HepG2 (cell line): ENCODE results near the gene NXPH4. TPM values are rescaled to one million over a fixed set of nuclear protein-coding genes. Genes with fewer than 3 reads are reported as not detected.

Experiments used
- ATAC-seq: fragments of 200-7000 bp; cut with Tn5 transposase; 3 replicates; pipeline ENCODE4 v1.9.1; 2020; ENCODE audit warnings: mild to moderate bottlenecking, moderate library complexity
- BruUV-seq: library from RNA; stranded (reverse); fragments of 400-500 nt; replicated peaks from 2 replicates; lab custom pipeline; 2021; lab: Mats Ljungman, UMichigan
- CTCF ChIA-PET: fragments of 300-600 bp; formaldehyde crosslinking; extraction: SDS; loops from one replicate; lab custom pipeline; 2021; ENCODE audit warnings: low total read pairs, inconsistent platforms, low intra/inter-chr PET ratio; lab: Yijun Ruan, JAX
- POLR2A ChIA-PET: fragments of 350-600 bp; sonication (Branson Sonifier 250); formaldehyde crosslinking; loops from one replicate; lab custom pipeline; 2020; ENCODE audit warnings: antibody characterized with exemption, inconsistent platforms; lab: Yijun Ruan, JAX
- DNase-seq: peaks from one replicate; pipeline ENCODE4 v3.0.0-alpha.2; 2015; ENCODE audit warnings: low spot score
- FAIRE-seq: peaks from 3 replicates; lab custom pipeline; 2011; peaks lifted over from hg19 to GRCh38; lab: Jason Lieb, UNC
- H2AFZ ChIP-seq: one replicate; pipeline ENCODE4 v1.6.1; 2011; ENCODE audit warnings: low read length, inconsistent platforms
- H3K27ac ChIP-seq: fragments of 300-600 bp; 3 replicates; pipeline ENCODE4 v1.8.0; 2011; ENCODE audit warnings: mixed run types, mild to moderate bottlenecking, mixed read lengths, low read length, inconsistent platforms; ENCODE audit not compliant: insufficient read depth; ENCODE audit errors: extremely low read length
- H3K27me3 ChIP-seq, 2 experiments: fragments of 200-600 bp in 1 of 2; 2 replicates in 1 of 2; 3 replicates in 1 of 2; pipeline versions ENCODE4 v1.6.0 to v1.8.0; 2011; ENCODE audit warnings: low read length in 2 of 2, mild to moderate bottlenecking in 2 of 2, moderate library complexity in 2 of 2, inconsistent platforms in 1 of 2; ENCODE audit not compliant: insufficient read depth in 2 of 2, control insufficient read depth in 1 of 2
- H3K36me3 ChIP-seq, 2 experiments: fragments of 200-600 bp in 1 of 2; replicated peaks in 1 of 2; 2 replicates in 1 of 2; 3 replicates in 1 of 2; pipeline versions ENCODE4 v1.5.1 to v1.8.0; 2011; ENCODE audit warnings: low read length in 2 of 2, inconsistent platforms in 1 of 2; ENCODE audit not compliant: insufficient read depth in 2 of 2, control insufficient read depth in 1 of 2
- H3K4me1 ChIP-seq: 2 replicates; pipeline ENCODE4 v1.5.1; 2012; ENCODE audit warnings: low read length, inconsistent platforms; ENCODE audit not compliant: insufficient read depth
- H3K4me2 ChIP-seq: 2 replicates; pipeline ENCODE4 v1.6.0; 2011; ENCODE audit warnings: low read depth, low read length, inconsistent platforms
- H3K4me3 ChIP-seq, 3 experiments: fragments of 200-600 bp in 1 of 3; sonication (generic), shearing (Covaris generic) in 1 of 3; replicated peaks in 1 of 3; 2 replicates each; pipeline ENCODE4 v1.5.1; 2011 to 2016; ENCODE audit warnings: low read length in 3 of 3, inconsistent platforms in 2 of 3, low read depth in 2 of 3, mild to moderate bottlenecking in 2 of 3, control low read depth in 1 of 3, mixed read lengths in 1 of 3; ENCODE audit not compliant: insufficient read depth in 1 of 3
- H3K79me2 ChIP-seq: one replicate; pipeline ENCODE4 v1.6.1; 2011; ENCODE audit warnings: low read length, inconsistent platforms; ENCODE audit not compliant: insufficient read depth
- H3K9ac ChIP-seq: 2 replicates; pipeline ENCODE4 v1.6.0; 2011; ENCODE audit warnings: mild to moderate bottlenecking, low read depth, low read length, inconsistent platforms; ENCODE audit not compliant: insufficient read depth
- H3K9me3 ChIP-seq: 2 replicates; pipeline ENCODE4 v1.5.1; 2012; ENCODE audit warnings: mild to moderate bottlenecking, low read length
- H4K20me1 ChIP-seq: 2 replicates; pipeline ENCODE4 v1.6.0; 2011; ENCODE audit warnings: inconsistent platforms, mild to moderate bottlenecking, low read length, moderate library complexity; ENCODE audit not compliant: insufficient read depth
- CBX1 ChIP-seq: IDR thresholded peaks from one replicate; pipeline ENCODE4 v1.6.1; 2016; ENCODE audit warnings: antibody characterized with exemption, low read depth
- NFIB ChIP-seq: sonication (generic); formaldehyde crosslinking; IDR thresholded peaks from 2 replicates; pipeline ENCODE4 v1.9.0; 2021; ENCODE audit warnings: missing genetic modification reagents, mild to moderate bottlenecking, borderline replicate concordance
- NFKB2 ChIP-seq: sonication (generic); formaldehyde crosslinking; IDR thresholded peaks from 2 replicates; pipeline ENCODE4 v1.4.0; 2020; ENCODE audit warnings: missing genetic modification reagents, borderline replicate concordance
- POLR2A ChIP-seq, 2 experiments: IDR thresholded peaks; 2 replicates each; pipeline ENCODE4 v1.6.1; 2011; ENCODE audit warnings: low read depth in 2 of 2, low read length in 2 of 2, mild to moderate bottlenecking in 1 of 2, moderate library complexity in 1 of 2; ENCODE audit not compliant: insufficient read depth in 1 of 2
- RBFOX2 ChIP-seq: fragments of 200-400 bp; formaldehyde crosslinking; IDR thresholded peaks from 2 replicates; pipeline ENCODE4 v1.6.1; 2017; ENCODE audit warnings: low read depth, mild to moderate bottlenecking, low read length
- SMC3 ChIP-seq: IDR thresholded peaks from 2 replicates; pipeline ENCODE4 v1.6.1; 2011; ENCODE audit warnings: low read length, improper control_type of control experiment
- ZMYM4 ChIP-seq: sonication (generic); formaldehyde crosslinking; IDR thresholded peaks from 2 replicates; pipeline ENCODE4 v1.8.1; 2023; ENCODE audit warnings: mild to moderate bottlenecking, missing genetic modification reagents
- ZNF432 ChIP-seq: sonication (generic); formaldehyde crosslinking; IDR thresholded peaks from 2 replicates; pipeline ENCODE4 v1.5.0; 2020; ENCODE audit warnings: missing genetic modification reagents, mild to moderate bottlenecking, borderline replicate concordance
- WGBS: methylation state at CpG from one replicate; pipeline ENCODE4 v1.1.6; 2017; ENCODE audit warnings: low lambda C conversion rate; 5-methylcytosine and 5-hydroxymethylcytosine counted together
- in situ Hi-C: cut with HindIII; loops from 2 replicates; pipeline ENCODE4 v1.10.0; 2017; ENCODE audit warnings: low pct_unique_long_range_greater_than_20kb; ENCODE audit not compliant: extremely low pct_ligation_motif_present
- intact Hi-C: fragments of 100-400 bp; cut with micrococcal nuclease; formaldehyde crosslinking; loops from one replicate; pipeline ENCODE4 v1.10.0; 2022; ENCODE audit not compliant: unreplicated experiment
- polyA plus RNA-seq, 8 experiments: library from polyadenylated mRNA; depleted of rRNA in 3 of 8; stranded (reverse) in 7 of 8; unstranded in 1 of 8; fragments of >200 nt; fragmentation: Illumina TruSeq in 4 of 8; extraction: Trizol in 4 of 8; gene quantifications; 2 replicates each; pipeline versions ENCODE4 v1.2.1 to v1.2.3, GENCODE V29; 2011 to 2016; ENCODE audit warnings: low read depth in 4 of 8, missing spikeins in 1 of 8, mixed read lengths in 1 of 8; ENCODE audit not compliant: insufficient read depth in 1 of 8
- total RNA-seq, 5 experiments: library from RNA; depleted of rRNA; stranded (reverse); fragments of >200 nt; fragmentation: Illumina TruSeq; extraction: Trizol; gene quantifications; 2 replicates each; pipeline ENCODE4 v1.2.3, GENCODE V29; 2016; ENCODE audit warnings: low read depth in 1 of 5
- TF ChIP-seq, protein P1 (sequence below): fragments of 450-650 bp; IDR thresholded peaks from 2 replicates; pipeline ENCODE4 v1.6.1; 2016
- TF ChIP-seq, protein P2 (sequence below): sonication (generic); formaldehyde crosslinking; IDR thresholded peaks from 2 replicates; pipeline ENCODE4 v1.5.0; 2020; ENCODE audit warnings: missing genetic modification reagents
- TF ChIP-seq, protein P3 (sequence below): sonication (generic); formaldehyde crosslinking; IDR thresholded peaks from 2 replicates; pipeline ENCODE4 v1.8.1; 2023; ENCODE audit warnings: mild to moderate bottlenecking, inconsistent platforms, moderate library complexity, missing genetic modification reagents, borderline replicate concordance
- TF ChIP-seq, protein P4 (sequence below): sonication (generic); formaldehyde crosslinking; IDR thresholded peaks from 2 replicates; pipeline ENCODE4 v1.4.0; 2020; ENCODE audit warnings: missing genetic modification reagents; ENCODE audit errors: not compliant biosample characterization
- TF ChIP-seq, protein P5 (sequence below): sonication (generic); IDR thresholded peaks from 2 replicates; pipeline ENCODE4 v1.6.1; 2016; ENCODE audit warnings: low read depth, borderline replicate concordance

The NXPH4 gene
- total and polyA plus RNA-seq, 2 of the 13 experiments (the other 11 are each of a cell fraction or from before 2014, with no cell fraction given): 0.13 TPM; not detected in 1

DNA sequence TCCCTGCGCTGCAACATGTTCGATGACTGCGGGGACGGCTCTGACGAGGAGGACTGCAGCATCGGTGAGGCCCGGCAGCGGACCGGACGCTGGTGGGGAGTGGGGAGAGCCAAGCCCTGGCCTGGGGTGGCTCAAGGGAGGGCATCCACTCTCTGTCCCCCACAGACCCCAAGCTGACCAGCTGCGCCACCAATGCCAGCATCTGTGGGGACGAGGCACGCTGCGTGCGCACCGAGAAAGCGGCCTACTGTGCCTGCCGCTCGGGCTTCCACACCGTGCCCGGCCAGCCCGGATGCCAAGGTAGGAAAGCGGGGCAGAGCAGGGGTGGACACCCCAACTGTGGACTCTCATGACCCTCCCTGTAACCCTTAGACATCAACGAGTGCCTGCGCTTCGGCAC is 11.4 kb upstream of the NXPH4 start:
- POLR2A ChIA-PET: no interaction called here
- ATAC-seq: no peak
- CTCF ChIA-PET: no interaction called here

DNA sequence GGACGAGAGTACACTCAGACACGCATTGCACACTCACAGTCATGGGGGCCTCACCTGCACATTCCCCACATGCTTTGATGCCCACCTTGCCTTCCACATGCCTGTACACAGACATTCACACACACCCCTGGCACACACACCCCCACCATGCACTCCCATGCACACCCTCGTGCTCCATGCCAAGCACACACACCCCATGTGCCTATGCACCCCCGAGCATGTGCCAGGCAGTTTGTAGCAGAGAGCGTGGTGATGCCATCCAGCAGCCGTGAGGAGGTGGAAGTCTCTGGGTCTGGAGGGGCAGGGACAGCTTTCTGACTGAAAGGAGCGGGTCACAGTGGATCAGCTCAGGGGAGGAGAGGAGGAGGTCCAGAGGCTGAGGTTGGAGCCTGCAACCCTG is 10.7 kb upstream of the NXPH4 start:
- in situ Hi-C loops: no loop called here
- POLR2A ChIA-PET: no interaction called here
- ATAC-seq: no peak
- TF ChIP-seq, protein P1, sequence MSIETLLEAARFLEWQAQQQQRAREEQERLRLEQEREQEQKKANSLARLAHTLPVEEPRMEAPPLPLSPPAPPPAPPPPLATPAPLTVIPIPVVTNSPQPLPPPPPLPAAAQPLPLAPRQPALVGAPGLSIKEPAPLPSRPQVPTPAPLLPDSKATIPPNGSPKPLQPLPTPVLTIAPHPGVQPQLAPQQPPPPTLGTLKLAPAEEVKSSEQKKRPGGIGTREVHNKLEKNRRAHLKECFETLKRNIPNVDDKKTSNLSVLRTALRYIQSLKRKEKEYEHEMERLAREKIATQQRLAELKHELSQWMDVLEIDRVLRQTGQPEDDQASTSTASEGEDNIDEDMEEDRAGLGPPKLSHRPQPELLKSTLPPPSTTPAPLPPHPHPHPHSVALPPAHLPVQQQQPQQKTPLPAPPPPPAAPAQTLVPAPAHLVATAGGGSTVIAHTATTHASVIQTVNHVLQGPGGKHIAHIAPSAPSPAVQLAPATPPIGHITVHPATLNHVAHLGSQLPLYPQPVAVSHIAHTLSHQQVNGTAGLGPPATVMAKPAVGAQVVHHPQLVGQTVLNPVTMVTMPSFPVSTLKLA: peak; percentile 82
- TF ChIP-seq POLR2A (IDR thresholded peaks at IDR 0.05; ENCODE audit: insufficient read depth in 1 of 2, low read depth in 2 of 2, low read length in 2 of 2): no peak; a peak in 1 of 4 replicates
- TF ChIP-seq, protein P2, sequence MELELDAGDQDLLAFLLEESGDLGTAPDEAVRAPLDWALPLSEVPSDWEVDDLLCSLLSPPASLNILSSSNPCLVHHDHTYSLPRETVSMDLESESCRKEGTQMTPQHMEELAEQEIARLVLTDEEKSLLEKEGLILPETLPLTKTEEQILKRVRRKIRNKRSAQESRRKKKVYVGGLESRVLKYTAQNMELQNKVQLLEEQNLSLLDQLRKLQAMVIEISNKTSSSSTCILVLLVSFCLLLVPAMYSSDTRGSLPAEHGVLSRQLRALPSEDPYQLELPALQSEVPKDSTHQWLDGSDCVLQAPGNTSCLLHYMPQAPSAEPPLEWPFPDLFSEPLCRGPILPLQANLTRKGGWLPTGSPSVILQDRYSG (CRISPR knock-in tag): no peak
- no peak for TF ChIP-seq ZMYM4
- TF ChIP-seq NFKB2 (CRISPR knock-in tag): no peak
- no peak for TF ChIP-seq CBX1
- TF ChIP-seq, protein P3, sequence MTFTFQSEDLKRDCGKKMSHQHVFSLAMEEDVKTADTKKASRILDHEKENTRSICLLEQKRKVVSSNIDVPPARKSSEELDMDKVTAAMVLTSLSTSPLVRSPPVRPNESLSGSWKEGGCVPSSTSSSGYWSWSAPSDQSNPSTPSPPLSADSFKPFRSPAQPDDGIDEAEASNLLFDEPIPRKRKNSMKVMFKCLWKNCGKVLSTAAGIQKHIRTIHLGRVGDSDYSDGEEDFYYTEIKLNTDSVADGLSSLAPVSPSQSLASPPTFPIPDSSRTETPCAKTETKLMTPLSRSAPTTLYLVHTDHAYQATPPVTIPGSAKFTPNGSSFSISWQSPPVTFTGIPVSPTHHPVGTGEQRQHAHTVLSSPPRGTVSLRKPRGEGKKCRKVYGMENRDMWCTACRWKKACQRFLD (CRISPR knock-in tag): no peak

More for the DNA sequence above, 11.4 kb upstream of the NXPH4 start:
- BruUV-seq: TSS peak; percentile 35
- FAIRE-seq: no peak
- Histone ChIP-seq H3K79me2 (no peaks in the 10 kb centered on the region), H3K4me1 (no peaks in the 10 kb centered on the region), H2AFZ (no peak overlapping the region), H3K4me2 (no peak overlapping the region), H3K9ac (no peak overlapping the region), H3K36me3 (peaks cover 53 to 86% of the 10 kb centered on the region in 2 experiments), H3K9me3 (no peaks in the 10 kb centered on the region), H3K4me3 (no peak overlapping the region), H3K27me3 (no peaks in the 10 kb centered on the region), H4K20me1 (no peaks in the 10 kb centered on the region), H3K27ac (no peak overlapping the region)
- in situ Hi-C loops (no loop called here), intact Hi-C loops (no loop called here)
- no peak for TF ChIP-seq NFIB (CRISPR knock-in tag)
- 0 out of 2 replicates have a peak, but pooled peaks have one; percentile 16 for TF ChIP-seq RBFOX2
- TF ChIP-seq, protein P4, sequence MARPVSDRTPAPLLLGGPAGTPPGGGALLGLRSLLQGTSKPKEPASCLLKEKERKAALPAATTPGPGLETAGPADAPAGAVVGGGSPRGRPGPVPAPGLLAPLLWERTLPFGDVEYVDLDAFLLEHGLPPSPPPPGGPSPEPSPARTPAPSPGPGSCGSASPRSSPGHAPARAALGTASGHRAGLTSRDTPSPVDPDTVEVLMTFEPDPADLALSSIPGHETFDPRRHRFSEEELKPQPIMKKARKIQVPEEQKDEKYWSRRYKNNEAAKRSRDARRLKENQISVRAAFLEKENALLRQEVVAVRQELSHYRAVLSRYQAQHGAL (CRISPR knock-in tag): no peak
- TF ChIP-seq ZNF432 (CRISPR knock-in tag): no peak
- TF ChIP-seq, protein P5, sequence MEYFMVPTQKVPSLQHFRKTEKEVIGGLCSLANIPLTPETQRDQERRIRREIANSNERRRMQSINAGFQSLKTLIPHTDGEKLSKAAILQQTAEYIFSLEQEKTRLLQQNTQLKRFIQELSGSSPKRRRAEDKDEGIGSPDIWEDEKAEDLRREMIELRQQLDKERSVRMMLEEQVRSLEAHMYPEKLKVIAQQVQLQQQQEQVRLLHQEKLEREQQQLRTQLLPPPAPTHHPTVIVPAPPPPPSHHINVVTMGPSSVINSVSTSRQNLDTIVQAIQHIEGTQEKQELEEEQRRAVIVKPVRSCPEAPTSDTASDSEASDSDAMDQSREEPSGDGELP: no peak
- TF ChIP-seq SMC3: no peak
- no peak for DNase-seq
- 96% methylated on average over 13 of the region's 26 CpGs for WGBS

More for the DNA sequence above, 10.7 kb upstream of the NXPH4 start:
- FAIRE-seq (no peak), DNase-seq (no peak)
- intact Hi-C loops: no loop called here
- Histone ChIP-seq H3K27ac (no peak overlapping the region), H3K4me1 (no peaks in the 10 kb centered on the region), H3K79me2 (no peaks in the 10 kb centered on the region), H3K9me3 (no peaks in the 10 kb centered on the region), H3K36me3 (peaks cover 54 to 87% of the 10 kb centered on the region in 2 experiments), H3K9ac (no peak overlapping the region), H3K4me3 (no peak overlapping the region), H3K4me2 (no peak overlapping the region), H3K27me3 (no peaks in the 10 kb centered on the region), H2AFZ (no peak overlapping the region), H4K20me1 (no peaks in the 10 kb centered on the region)
- CTCF ChIA-PET: no interaction called here
- BruUV-seq: no TSS peak
- 97% methylated on average over 7 of the region's 7 CpGs for WGBS
